NK-92 treated with Interleukin-12 subunit alpha and Interleukin-12 subunit beta, amount 100 ng/mL, for 24 hours (cell line): ENCODE data around the gene KDM4C.

ENCODE experiments used
- DNase-seq: peaks from one replicate; lab custom pipeline; 2025; lab: John Stamatoyannopoulos, UW

KDM4C gene

DNA sequence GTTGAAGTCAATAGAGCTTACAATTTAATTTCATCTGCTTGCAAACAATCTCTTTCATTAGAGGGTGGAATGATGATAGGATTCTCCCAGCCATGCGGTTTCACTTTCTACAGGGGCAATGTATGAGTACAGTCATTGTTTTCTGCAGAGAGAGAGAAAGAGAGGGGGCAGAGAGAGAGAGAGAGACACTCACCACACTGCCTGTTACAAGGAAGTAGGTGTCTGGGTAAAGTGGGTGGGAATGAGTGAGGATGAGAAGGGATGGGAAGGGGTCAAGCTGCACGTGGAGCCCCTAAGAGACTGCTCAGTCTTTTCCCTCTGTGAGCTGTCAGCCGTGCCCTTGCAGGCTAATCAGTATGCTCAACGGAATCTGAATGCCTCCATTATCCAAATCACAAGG, 454.3 kb downstream of the KDM4C start:
- DNase-seq = no peak

DNA sequence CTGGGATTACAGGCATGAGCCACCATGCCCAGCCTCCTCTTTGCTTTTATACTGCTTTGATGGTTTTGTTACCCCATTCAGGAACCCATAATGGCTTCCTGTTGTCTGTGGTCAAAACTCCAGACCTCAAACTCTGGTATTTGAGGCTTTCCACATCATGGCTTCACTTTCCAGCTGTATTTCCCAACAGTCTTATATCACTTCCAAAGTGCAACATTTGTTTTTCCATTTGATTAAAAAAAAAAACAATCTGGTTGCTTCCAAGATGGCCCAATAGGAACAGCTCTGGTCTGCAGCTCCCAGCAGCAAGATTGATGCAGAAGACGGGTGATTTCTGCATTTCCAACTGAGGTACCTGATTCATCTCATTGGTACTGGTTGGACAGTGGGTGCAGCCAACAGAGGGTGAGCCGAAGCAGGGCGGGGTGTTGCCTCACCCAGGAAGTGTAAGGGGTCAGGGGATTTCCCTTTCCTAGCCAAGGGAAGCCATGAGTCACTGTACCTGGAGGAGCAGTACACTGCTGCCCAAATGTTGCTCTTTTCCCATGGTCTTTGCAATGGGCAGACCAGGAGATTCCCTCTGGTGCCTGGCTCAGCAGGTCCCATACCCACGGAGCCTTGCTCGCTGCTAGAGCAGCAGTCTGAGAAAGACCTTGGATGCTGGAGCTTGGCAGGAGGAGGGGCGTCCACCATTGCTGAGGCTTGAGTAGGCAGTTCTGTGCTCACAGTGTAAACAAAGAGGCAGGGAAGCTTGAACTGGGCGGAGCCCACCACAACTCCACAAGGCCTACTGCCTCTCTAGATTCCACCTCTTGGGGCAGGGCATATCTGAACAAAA, 458.4 kb downstream of the KDM4C start:
- peak; percentile 5 for DNase-seq

DNA sequence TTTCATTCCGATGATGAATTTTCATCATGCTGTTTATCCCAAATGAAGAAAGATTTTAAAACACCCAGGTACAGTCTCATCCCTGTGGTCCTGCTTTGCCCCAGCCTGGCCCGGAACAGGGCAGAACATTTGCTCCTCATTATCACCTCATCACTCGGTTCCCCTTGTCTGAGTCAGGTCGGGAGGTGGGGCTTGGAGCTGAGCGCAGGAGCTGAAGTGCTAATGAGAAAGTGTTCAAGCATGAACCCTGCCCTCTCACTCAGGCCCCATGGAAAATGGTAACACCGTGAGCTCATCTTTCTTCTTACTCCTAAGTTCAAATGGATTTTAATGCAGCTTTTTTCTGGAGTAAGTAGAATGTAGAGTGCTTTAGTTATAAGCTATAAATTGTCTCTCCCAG, 466.2 kb downstream of the KDM4C start:
- no peak for DNase-seq
